ENCODE measurements around the gene NFKBIB.

Gene NFKBIB

GRCh38 chr19:38921420-38922274 is 21.9 kb downstream of the NFKBIB start:
- no peaks in the 10 kb centered on the region for H3K79me2 ChIP-seq (ENCODE audit: insufficient read depth, low read length)
- H3K9me3 ChIP-seq (ENCODE audit: insufficient read depth, low read length): no peaks in the 10 kb centered on the region
- no peak overlapping the region for H3K27ac ChIP-seq (ENCODE audit: low read depth, low read length)
- no peak overlapping the region for H3K4me3 ChIP-seq (ENCODE audit: insufficient read depth, low read length, poor library complexity, severe bottlenecking)
- H3K36me3 ChIP-seq (ENCODE audit: low read length): no peaks in the 10 kb centered on the region
- no peak overlapping the region for H3K9ac ChIP-seq (ENCODE audit: low read length)
- no peak for TF ChIP-seq EZH2phosphoT487 (conservative IDR thresholded peaks at IDR 0.05; ENCODE audit: low read length)
- TF ChIP-seq, protein P1, sequence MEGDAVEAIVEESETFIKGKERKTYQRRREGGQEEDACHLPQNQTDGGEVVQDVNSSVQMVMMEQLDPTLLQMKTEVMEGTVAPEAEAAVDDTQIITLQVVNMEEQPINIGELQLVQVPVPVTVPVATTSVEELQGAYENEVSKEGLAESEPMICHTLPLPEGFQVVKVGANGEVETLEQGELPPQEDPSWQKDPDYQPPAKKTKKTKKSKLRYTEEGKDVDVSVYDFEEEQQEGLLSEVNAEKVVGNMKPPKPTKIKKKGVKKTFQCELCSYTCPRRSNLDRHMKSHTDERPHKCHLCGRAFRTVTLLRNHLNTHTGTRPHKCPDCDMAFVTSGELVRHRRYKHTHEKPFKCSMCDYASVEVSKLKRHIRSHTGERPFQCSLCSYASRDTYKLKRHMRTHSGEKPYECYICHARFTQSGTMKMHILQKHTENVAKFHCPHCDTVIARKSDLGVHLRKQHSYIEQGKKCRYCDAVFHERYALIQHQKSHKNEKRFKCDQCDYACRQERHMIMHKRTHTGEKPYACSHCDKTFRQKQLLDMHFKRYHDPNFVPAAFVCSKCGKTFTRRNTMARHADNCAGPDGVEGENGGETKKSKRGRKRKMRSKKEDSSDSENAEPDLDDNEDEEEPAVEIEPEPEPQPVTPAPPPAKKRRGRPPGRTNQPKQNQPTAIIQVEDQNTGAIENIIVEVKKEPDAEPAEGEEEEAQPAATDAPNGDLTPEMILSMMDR (IDR thresholded peaks at IDR 0.05; ENCODE audit: insufficient read depth, low read length, poor library complexity, severe bottlenecking): no peak
- H3K4me2 ChIP-seq (ENCODE audit: low read depth, low read length, poor library complexity, severe bottlenecking): no peak overlapping the region
- no peak overlapping the region for H2AFZ ChIP-seq (ENCODE audit: low read depth, low read length, severe bottlenecking)
- H3K9me2 ChIP-seq (replicated peaks; ENCODE audit: insufficient read depth, low read length): no peaks in the 10 kb centered on the region
- H3F3A ChIP-seq (ENCODE audit: insufficient read depth): no peaks in the 10 kb centered on the region
- H4K20me1 ChIP-seq (ENCODE audit: low read depth, low read length): no peaks in the 10 kb centered on the region
- no peaks in the 10 kb centered on the region for H3K27me3 ChIP-seq (ENCODE audit: low read length)

GRCh38 chr19:38922482-38922881 is 22.7 kb downstream of the NFKBIB start:
- no peaks in the 10 kb centered on the region for H3F3A ChIP-seq (ENCODE audit: insufficient read depth)
- no peaks in the 10 kb centered on the region for H3K36me3 ChIP-seq (ENCODE audit: low read length)
- no peaks in the 10 kb centered on the region for H3K27me3 ChIP-seq (ENCODE audit: low read length)
- H3K9me2 ChIP-seq (replicated peaks; ENCODE audit: insufficient read depth, low read length): no peaks in the 10 kb centered on the region
- no peak overlapping the region for H3K9ac ChIP-seq (ENCODE audit: low read length)
- H3K4me2 ChIP-seq (ENCODE audit: low read depth, low read length, poor library complexity, severe bottlenecking): no peak overlapping the region
- H3K27ac ChIP-seq (ENCODE audit: low read depth, low read length): no peak overlapping the region
- no peaks in the 10 kb centered on the region for H3K9me3 ChIP-seq (ENCODE audit: insufficient read depth, low read length)
- H3K79me2 ChIP-seq (ENCODE audit: insufficient read depth, low read length): peaks cover 2% of the 10 kb centered on the region; the same call in 1 of the 2 replicates
- H4K20me1 ChIP-seq (ENCODE audit: low read depth, low read length): no peaks in the 10 kb centered on the region
- H3K4me3 ChIP-seq (ENCODE audit: insufficient read depth, low read length, poor library complexity, severe bottlenecking): no peak overlapping the region
- TF ChIP-seq, protein P1 (IDR thresholded peaks at IDR 0.05; ENCODE audit: insufficient read depth, low read length, poor library complexity, severe bottlenecking): no peak
- no peak for TF ChIP-seq EZH2phosphoT487 (conservative IDR thresholded peaks at IDR 0.05; ENCODE audit: low read length)
- no peak overlapping the region for H2AFZ ChIP-seq (ENCODE audit: low read depth, low read length, severe bottlenecking)

- Histone ChIP-seq H3F3A (ENCODE audit: insufficient read depth) (no peaks in the 10 kb centered on the region), H3K36me3 (ENCODE audit: low read length) (no peaks in the 10 kb centered on the region), H3K9me2 (replicated peaks; ENCODE audit: insufficient read depth, low read length) (no peaks in the 10 kb centered on the region), H3K27me3 (ENCODE audit: low read length) (no peaks in the 10 kb centered on the region), H3K9ac (ENCODE audit: low read length) (no peak overlapping the region), H3K79me2 (ENCODE audit: insufficient read depth, low read length) (peaks cover 21% of the 10 kb centered on the region), H2AFZ (ENCODE audit: low read depth, low read length, severe bottlenecking) (no peak overlapping the region), H3K4me2 (ENCODE audit: low read depth, low read length, poor library complexity, severe bottlenecking) (no peak overlapping the region), H3K9me3 (ENCODE audit: insufficient read depth, low read length) (no peaks in the 10 kb centered on the region), H4K20me1 (ENCODE audit: low read depth, low read length) (no peaks in the 10 kb centered on the region), H3K27ac (ENCODE audit: low read depth, low read length) (no peak overlapping the region), H3K4me3 (ENCODE audit: insufficient read depth, low read length, poor library complexity, severe bottlenecking) (no peak overlapping the region)
- no peak for TF ChIP-seq EZH2phosphoT487 (conservative IDR thresholded peaks at IDR 0.05; ENCODE audit: low read length)
- TF ChIP-seq, protein P1 (IDR thresholded peaks at IDR 0.05; ENCODE audit: insufficient read depth, low read length, poor library complexity, severe bottlenecking): no peak
Measured at GRCh38 chr19:38924388-38924787, 24.6 kb downstream of the NFKBIB start.

Measured in SU-DHL-6 (cell line).